Parathyroid adenoma (tissue), 2 donors: ENCODE measurements around the gene SARDH.

Experiments
- H2AFZ ChIP-seq: fragments of 300-600 bp; sonication (generic); one replicate; pipeline ENCODE4 v1.7.0; 2017; ENCODE audit warnings: antibody characterized with exemption, mild to moderate bottlenecking
- H3K27ac ChIP-seq: fragments of 300-600 bp; sonication (generic); one replicate; pipeline ENCODE4 v1.7.0; 2017
- H3K27me3 ChIP-seq: fragments of 300-600 bp; sonication (generic); one replicate; pipeline ENCODE4 v1.7.0; 2017; ENCODE audit warnings: low read length; ENCODE audit not compliant: control insufficient read depth, insufficient read depth
- H3K36me3 ChIP-seq: fragments of 300-600 bp; sonication (generic); one replicate; pipeline ENCODE4 v1.7.0; 2017; ENCODE audit warnings: low read length; ENCODE audit not compliant: control insufficient read depth, insufficient read depth
- H3K4me1 ChIP-seq: fragments of 300-600 bp; sonication (generic); one replicate; pipeline ENCODE4 v1.7.0; 2017; ENCODE audit warnings: control low read depth
- H3K4me2 ChIP-seq: fragments of 300-600 bp; sonication (generic); one replicate; pipeline ENCODE4 v1.7.0; 2017; ENCODE audit warnings: low read length
- H3K4me3 ChIP-seq: fragments of 300-600 bp; sonication (generic); one replicate; pipeline ENCODE4 v1.7.0; 2017; ENCODE audit warnings: low read depth, low read length
- H3K79me2 ChIP-seq: fragments of 300-600 bp; sonication (generic); one replicate; pipeline ENCODE4 v1.7.0; 2017; ENCODE audit warnings: control low read depth
- H3K9ac ChIP-seq: fragments of 300-600 bp; sonication (generic); one replicate; pipeline ENCODE4 v1.7.0; 2017; ENCODE audit warnings: mild to moderate bottlenecking
- H3K9me3 ChIP-seq: fragments of 300-600 bp; sonication (generic); one replicate; pipeline ENCODE4 v1.7.0; 2017; ENCODE audit warnings: low read length; ENCODE audit not compliant: control insufficient read depth
- TF ChIP-seq, protein P1 (sequence below): fragments of 300-600 bp; sonication (generic); IDR thresholded peaks from one replicate; pipeline ENCODE4 v1.7.0; 2017; ENCODE audit warnings: antibody characterized with exemption, mild to moderate bottlenecking
- donor health status: primary hyperparathyroidism.

SARDH gene

GRCh38 chr9:133699546-133699945, 38.6 kb downstream of the SARDH start:
- Histone ChIP-seq H3K4me2 (no peak overlapping the region), H3K9me3 (no peaks in the 10 kb centered on the region), H3K79me2 (no peaks in the 10 kb centered on the region), H3K4me1 (no peaks in the 10 kb centered on the region), H3K36me3 (no peaks in the 10 kb centered on the region), H2AFZ (no peak overlapping the region), H3K27ac (no peak overlapping the region), H3K4me3 (no peak overlapping the region), H3K9ac (no peak overlapping the region), H3K27me3 (no peaks in the 10 kb centered on the region)
- TF ChIP-seq, protein P1, sequence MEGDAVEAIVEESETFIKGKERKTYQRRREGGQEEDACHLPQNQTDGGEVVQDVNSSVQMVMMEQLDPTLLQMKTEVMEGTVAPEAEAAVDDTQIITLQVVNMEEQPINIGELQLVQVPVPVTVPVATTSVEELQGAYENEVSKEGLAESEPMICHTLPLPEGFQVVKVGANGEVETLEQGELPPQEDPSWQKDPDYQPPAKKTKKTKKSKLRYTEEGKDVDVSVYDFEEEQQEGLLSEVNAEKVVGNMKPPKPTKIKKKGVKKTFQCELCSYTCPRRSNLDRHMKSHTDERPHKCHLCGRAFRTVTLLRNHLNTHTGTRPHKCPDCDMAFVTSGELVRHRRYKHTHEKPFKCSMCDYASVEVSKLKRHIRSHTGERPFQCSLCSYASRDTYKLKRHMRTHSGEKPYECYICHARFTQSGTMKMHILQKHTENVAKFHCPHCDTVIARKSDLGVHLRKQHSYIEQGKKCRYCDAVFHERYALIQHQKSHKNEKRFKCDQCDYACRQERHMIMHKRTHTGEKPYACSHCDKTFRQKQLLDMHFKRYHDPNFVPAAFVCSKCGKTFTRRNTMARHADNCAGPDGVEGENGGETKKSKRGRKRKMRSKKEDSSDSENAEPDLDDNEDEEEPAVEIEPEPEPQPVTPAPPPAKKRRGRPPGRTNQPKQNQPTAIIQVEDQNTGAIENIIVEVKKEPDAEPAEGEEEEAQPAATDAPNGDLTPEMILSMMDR: no peak

- H3K79me2 ChIP-seq: no peaks in the 10 kb centered on the region
- TF ChIP-seq, protein P1: no peak
- H3K4me2 ChIP-seq: no peak overlapping the region
- no peak overlapping the region for H3K4me3 ChIP-seq
- no peak overlapping the region for H2AFZ ChIP-seq
- H3K9me3 ChIP-seq: no peaks in the 10 kb centered on the region
- H3K36me3 ChIP-seq: no peaks in the 10 kb centered on the region
- no peaks in the 10 kb centered on the region for H3K4me1 ChIP-seq
- no peak overlapping the region for H3K9ac ChIP-seq
- no peak overlapping the region for H3K27ac ChIP-seq
- no peaks in the 10 kb centered on the region for H3K27me3 ChIP-seq
These were observed 42.1 kb downstream of the SARDH start for GRCh38 chr9:133696071-133696472.

- Histone ChIP-seq H3K27ac (no peak overlapping the region), H3K4me1 (no peaks in the 10 kb centered on the region), H2AFZ (no peak overlapping the region), H3K4me2 (no peak overlapping the region), H3K9ac (no peak overlapping the region), H3K79me2 (no peaks in the 10 kb centered on the region), H3K27me3 (no peaks in the 10 kb centered on the region), H3K4me3 (no peak overlapping the region), H3K9me3 (no peaks in the 10 kb centered on the region), H3K36me3 (no peaks in the 10 kb centered on the region)
- TF ChIP-seq, protein P1: no peak
These were observed 43.5 kb downstream of the SARDH start for GRCh38 chr9:133694686-133695085.

GRCh38 chr9:133693703-133694529, 44.2 kb downstream of the SARDH start:
- Histone ChIP-seq H3K36me3 (no peaks in the 10 kb centered on the region), H3K79me2 (no peaks in the 10 kb centered on the region), H3K4me3 (no peak overlapping the region), H3K4me2 (no peak overlapping the region), H2AFZ (no peak overlapping the region), H3K9ac (no peak overlapping the region), H3K27me3 (no peaks in the 10 kb centered on the region), H3K9me3 (no peaks in the 10 kb centered on the region), H3K4me1 (no peaks in the 10 kb centered on the region), H3K27ac (no peak overlapping the region)
- TF ChIP-seq, protein P1: no peak

GRCh38 chr9:133693116-133693515, 45.0 kb downstream of the SARDH start:
- Histone ChIP-seq H3K9me3 (no peaks in the 10 kb centered on the region), H2AFZ (no peak overlapping the region), H3K27ac (no peak overlapping the region), H3K4me2 (no peak overlapping the region), H3K79me2 (no peaks in the 10 kb centered on the region), H3K4me3 (no peak overlapping the region), H3K36me3 (no peaks in the 10 kb centered on the region), H3K4me1 (no peaks in the 10 kb centered on the region), H3K9ac (no peak overlapping the region), H3K27me3 (no peaks in the 10 kb centered on the region)
- TF ChIP-seq, protein P1: no peak
